Tibial nerve (tissue), 4 donors: Measurements from ENCODE around the gene GPHN. TPM values are rescaled to one million over a fixed set of nuclear protein-coding genes. Genes with fewer than 3 reads are reported as not detected.

ENCODE experiments used
- DNase-seq, 2 donors: peaks; one replicate each; pipeline ENCODE4 v3.0.0-alpha.2; 2019; ENCODE audit warnings: low spot score in 2 of 2
- H3K27ac ChIP-seq, 4 donors: fragments of 200-600 bp; sonication (generic) in 3 of 4; one replicate each; pipeline ENCODE4 v1.5.1; 2017 to 2019; ENCODE audit warnings: mild to moderate bottlenecking in 1 of 4
- H3K27me3 ChIP-seq, 2 donors: fragments of 200-600 bp; sonication (generic) in 1 of 2; one replicate each; pipeline versions ENCODE4 v1.5.1 to v1.6.0; 2017 to 2019
- H3K36me3 ChIP-seq, 3 donors: fragments of 200-600 bp; sonication (generic); one replicate each; pipeline ENCODE4 v1.5.1; 2018 to 2019
- H3K4me1 ChIP-seq, 4 donors: fragments of 200-600 bp; sonication (generic) in 3 of 4; one replicate each; pipeline ENCODE4 v1.5.1; 2017 to 2019
- H3K4me3 ChIP-seq, 4 donors: fragments of 200-600 bp; sonication (generic) in 3 of 4; one replicate each; pipeline ENCODE4 v1.5.1; 2017 to 2019; ENCODE audit warnings: mild to moderate bottlenecking in 1 of 4, moderate library complexity in 1 of 4
- H3K9me3 ChIP-seq, 4 donors: fragments of 200-600 bp; sonication (generic) in 3 of 4; one replicate each; pipeline ENCODE4 v1.5.1; 2017 to 2019
- CTCF ChIP-seq, 5 experiments: fragments of 200-600 bp in 3 of 5; fragments of 450-650 bp in 2 of 5; sonication (generic) in 3 of 5; IDR thresholded peaks; one replicate each; pipeline ENCODE4 v1.5.1; 2016 to 2019; ENCODE audit warnings: antibody characterized with exemption in 5 of 5, mild to moderate bottlenecking in 3 of 5, moderate library complexity in 2 of 5
- EP300 ChIP-seq, 2 donors: sonication (generic); formaldehyde crosslinking; IDR thresholded peaks; one replicate each; pipeline ENCODE4 v1.6.1; 2017; ENCODE audit warnings: antibody characterized with exemption in 2 of 2, mild to moderate bottlenecking in 1 of 2
- POLR2A ChIP-seq, 2 donors: fragments of 450-650 bp; IDR thresholded peaks; one replicate each; pipeline ENCODE4 v1.6.1; 2017; ENCODE audit warnings: antibody characterized with exemption in 2 of 2, mild to moderate bottlenecking in 2 of 2, moderate library complexity in 2 of 2
- WGBS, 2 donors: methylation state at CpG; one replicate each; pipeline ENCODE4 v1.1.5; 2018; 5-methylcytosine and 5-hydroxymethylcytosine counted together
- total RNA-seq, 4 donors: library from RNA; depleted of rRNA; stranded (reverse); fragments of >200 nt; gene quantifications; one replicate each; pipeline ENCODE4 v1.1.0, GENCODE V29; 2016

The GPHN gene
- total RNA-seq, 4 donors from 2014 or later, result 16.3 to 73.0 (median 36.8) TPM

GRCh38 chr14:66920196-66920595, 412.2 kb downstream of the GPHN start:
- Histone ChIP-seq H3K36me3 (peaks cover 0 to 84% (median 5%) of the 10 kb centered on the region in 3 donors), H3K4me1 (no peaks in the 10 kb centered on the region), H3K27ac (no peak overlapping the region), H3K27me3 (no peaks in the 10 kb centered on the region), H3K9me3 (peaks cover 0 to 15% (median 0%) of the 10 kb centered on the region in 4 donors), H3K4me3 (no peak overlapping the region)
- WGBS, 2 donors, result 89 to 100% methylated on average over 1 of the region's 1 CpG
- TF ChIP-seq CTCF (IDR thresholded peaks at IDR 0.05), result no peak
- no peak for TF ChIP-seq EP300 (IDR thresholded peaks at IDR 0.05)
- no peak for TF ChIP-seq POLR2A (IDR thresholded peaks at IDR 0.05)
- no peak for DNase-seq

- no peak for TF ChIP-seq POLR2A (IDR thresholded peaks at IDR 0.05)
- TF ChIP-seq CTCF (IDR thresholded peaks at IDR 0.05), result no peak
- no peak for TF ChIP-seq EP300 (IDR thresholded peaks at IDR 0.05)
- H3K9me3 ChIP-seq, result peaks cover 0 to 15% (median 0%) of the 10 kb centered on the region in 4 donors
- peaks cover 0 to 76% (median 0%) of the 10 kb centered on the region in 3 donors for H3K36me3 ChIP-seq
- no peak overlapping the region for H3K4me3 ChIP-seq
- no peak for DNase-seq
- 95 to 98% methylated on average over 1 of the region's 1 CpG for WGBS, 2 donors
- no peak overlapping the region for H3K27ac ChIP-seq
- no peaks in the 10 kb centered on the region for H3K27me3 ChIP-seq
- H3K4me1 ChIP-seq, result no peaks in the 10 kb centered on the region
Measured at GRCh38 chr14:66923251-66923650, 415.3 kb downstream of the GPHN start.

GRCh38 chr14:66939409-66939808, 431.5 kb downstream of the GPHN start:
- H3K27ac ChIP-seq, result no peak overlapping the region

GRCh38 chr14:66944872-66945271, 436.9 kb downstream of the GPHN start:
- Histone ChIP-seq H3K36me3 (peaks cover 0 to 98% (median 13%) of the 10 kb centered on the region in 3 donors), H3K9me3 (peaks cover 0 to 85% (median 27%) of the 10 kb centered on the region in 4 donors)

More at GRCh38 chr14:66939409-66939808, 431.5 kb downstream of the GPHN start:
- H3K36me3 ChIP-seq, result peaks cover 0 to 96% (median 0%) of the 10 kb centered on the region in 3 donors
- TF ChIP-seq CTCF (IDR thresholded peaks at IDR 0.05) (no peak), POLR2A (IDR thresholded peaks at IDR 0.05) (no peak), EP300 (IDR thresholded peaks at IDR 0.05) (no peak)
- H3K9me3 ChIP-seq, result peaks cover 0 to 52% (median 10%) of the 10 kb centered on the region in 4 donors
- H3K4me1 ChIP-seq, result no peaks in the 10 kb centered on the region
- WGBS, 2 donors, result 74 to 78% methylated on average over 4 of the region's 4 CpGs
- H3K27me3 ChIP-seq, result no peaks in the 10 kb centered on the region
- no peak for DNase-seq
- no peak overlapping the region for H3K4me3 ChIP-seq

GRCh38 chr14:66955159-66955558, 447.2 kb downstream of the GPHN start:
- Histone ChIP-seq H3K27me3 (no peaks in the 10 kb centered on the region), H3K27ac (no peak overlapping the region), H3K4me3 (no peak overlapping the region), H3K9me3 (peaks cover 0 to 34% (median 9%) of the 10 kb centered on the region in 4 donors), H3K4me1 (no peaks in the 10 kb centered on the region), H3K36me3 (peaks cover 0 to 62% (median 0%) of the 10 kb centered on the region in 3 donors)
- DNase-seq, result no peak
- 70 to 77% methylated on average over 2 of the region's 2 CpGs for WGBS, 2 donors
- TF ChIP-seq EP300 (IDR thresholded peaks at IDR 0.05), result no peak
- no peak for TF ChIP-seq CTCF (IDR thresholded peaks at IDR 0.05)
- no peak for TF ChIP-seq POLR2A (IDR thresholded peaks at IDR 0.05)

More at GRCh38 chr14:66944872-66945271, 436.9 kb downstream of the GPHN start:
- 90 to 95% methylated on average over 5 of the region's 5 CpGs for WGBS, 2 donors
- Histone ChIP-seq H3K4me3 (no peak overlapping the region), H3K27me3 (no peaks in the 10 kb centered on the region), H3K4me1 (no peaks in the 10 kb centered on the region), H3K27ac (no peak overlapping the region)
- DNase-seq, result no peak
- TF ChIP-seq POLR2A (IDR thresholded peaks at IDR 0.05), result no peak
- TF ChIP-seq EP300 (IDR thresholded peaks at IDR 0.05), result no peak
- no peak for TF ChIP-seq CTCF (IDR thresholded peaks at IDR 0.05)
